Fibroblast of villous mesenchyme (primary cell): Measurements from ENCODE around the gene CEACAM3. TPM values are rescaled to one million over a fixed set of nuclear protein-coding genes. Genes with fewer than 3 reads are reported as not detected.

Source experiments
- DNase-seq: peaks from one replicate; pipeline ENCODE4 v3.0.0-alpha.2; 2010; ENCODE audit warnings: low read depth
- H3K4me3 ChIP-seq: 2 replicates; pipeline ENCODE4 v1.5.1; 2011; ENCODE audit warnings: low read depth, mild to moderate bottlenecking, low read length
- total RNA-seq: library from RNA; depleted of rRNA; stranded (reverse); fragments of >200 nt; gene quantifications from 2 replicates; pipeline ENCODE4 v1.2.3, GENCODE V29; 2012
- TF ChIP-seq, protein P1 (sequence below): IDR thresholded peaks from 2 replicates; pipeline ENCODE4 v1.5.1; 2012; ENCODE audit warnings: low read depth, mild to moderate bottlenecking, low read length; ENCODE audit not compliant: insufficient read depth

CEACAM3 gene
- total RNA-seq, 1 donor, result not detected

DNA sequence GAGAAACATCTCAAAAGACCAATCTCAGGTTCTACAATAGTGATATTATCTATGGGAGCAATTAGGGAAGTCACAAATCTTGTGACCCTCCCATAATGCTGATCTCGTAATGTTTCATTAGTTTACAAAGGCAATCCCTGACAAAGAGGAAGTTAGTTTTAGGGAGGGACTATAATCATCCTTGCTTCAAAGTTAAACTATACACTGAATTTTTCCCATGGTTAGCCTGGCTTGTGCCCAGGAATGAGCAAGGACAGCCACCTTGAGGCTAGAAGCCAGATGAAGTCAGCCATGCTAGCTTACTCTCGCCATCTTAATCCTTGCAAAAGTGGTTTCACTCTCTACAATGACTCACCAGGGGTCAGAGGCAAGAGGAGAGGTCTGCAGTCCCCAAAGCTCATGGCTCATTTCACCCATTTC, 5.4 kb downstream of the CEACAM3 start:
- no peak overlapping the region for H3K4me3 ChIP-seq
- no peak for DNase-seq
- TF ChIP-seq, protein P1, sequence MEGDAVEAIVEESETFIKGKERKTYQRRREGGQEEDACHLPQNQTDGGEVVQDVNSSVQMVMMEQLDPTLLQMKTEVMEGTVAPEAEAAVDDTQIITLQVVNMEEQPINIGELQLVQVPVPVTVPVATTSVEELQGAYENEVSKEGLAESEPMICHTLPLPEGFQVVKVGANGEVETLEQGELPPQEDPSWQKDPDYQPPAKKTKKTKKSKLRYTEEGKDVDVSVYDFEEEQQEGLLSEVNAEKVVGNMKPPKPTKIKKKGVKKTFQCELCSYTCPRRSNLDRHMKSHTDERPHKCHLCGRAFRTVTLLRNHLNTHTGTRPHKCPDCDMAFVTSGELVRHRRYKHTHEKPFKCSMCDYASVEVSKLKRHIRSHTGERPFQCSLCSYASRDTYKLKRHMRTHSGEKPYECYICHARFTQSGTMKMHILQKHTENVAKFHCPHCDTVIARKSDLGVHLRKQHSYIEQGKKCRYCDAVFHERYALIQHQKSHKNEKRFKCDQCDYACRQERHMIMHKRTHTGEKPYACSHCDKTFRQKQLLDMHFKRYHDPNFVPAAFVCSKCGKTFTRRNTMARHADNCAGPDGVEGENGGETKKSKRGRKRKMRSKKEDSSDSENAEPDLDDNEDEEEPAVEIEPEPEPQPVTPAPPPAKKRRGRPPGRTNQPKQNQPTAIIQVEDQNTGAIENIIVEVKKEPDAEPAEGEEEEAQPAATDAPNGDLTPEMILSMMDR, result no peak

DNA sequence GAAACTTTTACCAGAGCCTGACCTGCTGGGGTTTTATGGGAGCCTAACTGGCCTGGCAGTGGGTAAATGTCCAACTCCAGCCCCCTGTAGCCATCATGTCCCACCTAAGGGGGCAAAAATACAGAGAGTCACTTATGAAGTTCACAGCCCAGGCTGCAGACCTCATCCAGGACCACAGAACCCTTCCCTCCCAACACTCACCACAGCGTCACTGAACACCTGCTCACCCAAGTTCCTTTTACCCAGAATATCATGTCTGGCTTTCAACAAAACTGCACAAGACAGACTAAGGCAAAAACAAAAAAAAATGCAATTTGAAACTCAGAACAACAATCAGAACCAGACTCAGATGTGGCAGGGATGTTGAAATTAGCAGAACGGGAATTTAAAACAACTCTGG, 6.4 kb downstream of the CEACAM3 start:
- TF ChIP-seq, protein P1, result no peak
- H3K4me3 ChIP-seq, result no peak overlapping the region
- no peak for DNase-seq

GRCh38 chr19:41804336-41804735, 7.9 kb downstream of the CEACAM3 start:
- DNase-seq, result no peak
- TF ChIP-seq, protein P1, result no peak
- no peak overlapping the region for H3K4me3 ChIP-seq

- TF ChIP-seq, protein P1, result no peak
- DNase-seq, result no peak
- H3K4me3 ChIP-seq, result no peak overlapping the region
Measured at GRCh38 chr19:41807176-41807575, 10.8 kb downstream of the CEACAM3 start.

- no peak for DNase-seq
- H3K4me3 ChIP-seq, result no peak overlapping the region
- TF ChIP-seq, protein P1, result no peak
Measured at GRCh38 chr19:41808663-41809566, 12.5 kb downstream of the CEACAM3 start.

DNA sequence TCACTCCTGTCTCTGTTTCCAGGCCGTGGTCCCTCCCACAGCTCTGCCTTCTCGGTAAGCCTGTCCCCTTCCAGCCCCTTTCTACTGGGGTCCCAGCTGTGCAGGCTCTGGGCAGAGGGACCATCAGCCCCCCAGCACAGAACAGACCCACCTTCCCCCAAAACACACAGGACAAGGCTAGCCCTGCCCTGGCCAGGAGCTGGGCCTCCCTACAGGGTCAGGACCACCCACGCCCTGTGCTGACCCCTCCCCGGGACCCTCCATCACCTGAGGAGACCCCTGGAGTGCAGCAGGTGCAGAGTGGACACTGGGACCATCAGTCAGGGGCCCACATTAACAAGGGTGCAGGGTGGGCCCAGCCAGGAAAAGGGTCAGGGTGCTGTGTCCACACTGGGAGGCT, 13.9 kb downstream of the CEACAM3 start:
- DNase-seq, result no peak
- no peak overlapping the region for H3K4me3 ChIP-seq
- TF ChIP-seq, protein P1, result no peak
